HEK293T (cell line): ENCODE measurements around the gene COL6A5.

Experiments used
- CTCF ChIA-PET: fragments of 350-600 bp; formaldehyde crosslinking; extraction: SDS; loops from one replicate; lab custom pipeline; 2021; ENCODE audit warnings: antibody characterized with exemption, inconsistent platforms; lab: Yijun Ruan, JAX
- POLR2A ChIA-PET: fragments of 350-600 bp; formaldehyde crosslinking; extraction: SDS; loops from one replicate; lab custom pipeline; 2020; ENCODE audit warnings: antibody characterized with exemption, inconsistent platforms; lab: Yijun Ruan, JAX
- DNase-seq: peaks from one replicate; pipeline ENCODE4 v3.0.0; 2012; ENCODE audit warnings: mixed read lengths; ENCODE audit errors: extremely low spot score
- ARNT ChIP-seq: fragments of 450-650 bp; IDR thresholded peaks from 2 replicates; pipeline ENCODE4 v1.6.1; 2017; ENCODE audit warnings: mild to moderate bottlenecking
- BHLHE40 ChIP-seq: fragments of 450-650 bp; IDR thresholded peaks from 2 replicates; pipeline ENCODE4 v1.6.1; 2016; ENCODE audit warnings: mild to moderate bottlenecking, moderate library complexity, borderline replicate concordance
- CTBP1 ChIP-seq: fragments of 450-650 bp; IDR thresholded peaks from 2 replicates; pipeline ENCODE4 v1.6.1; 2016; ENCODE audit warnings: borderline replicate concordance
- ELF4 ChIP-seq: fragments of 450-650 bp; IDR thresholded peaks from 2 replicates; pipeline ENCODE4 v1.6.1; 2017; ENCODE audit warnings: antibody characterized with exemption
- FOXA1 ChIP-seq: fragments of 450-650 bp; IDR thresholded peaks from 2 replicates; pipeline ENCODE4 v1.6.1; 2016; ENCODE audit warnings: mild to moderate bottlenecking
- FOXK2 ChIP-seq: fragments of 450-650 bp; IDR thresholded peaks from 2 replicates; pipeline ENCODE4 v1.6.1; 2016; ENCODE audit warnings: mild to moderate bottlenecking
- FOXM1 ChIP-seq: fragments of 450-650 bp; IDR thresholded peaks from 2 replicates; pipeline ENCODE4 v1.6.1; 2017; ENCODE audit warnings: mild to moderate bottlenecking, borderline replicate concordance
- HDGF ChIP-seq: fragments of 450-650 bp; IDR thresholded peaks from 2 replicates; pipeline ENCODE4 v1.6.1; 2017; ENCODE audit warnings: antibody characterized with exemption, borderline replicate concordance
- L3MBTL2 ChIP-seq: fragments of 450-650 bp; conservative IDR thresholded peaks from 2 replicates; pipeline ENCODE4 v1.6.1; 2016; ENCODE audit warnings: mild to moderate bottlenecking
- LEF1 ChIP-seq: fragments of 450-650 bp; IDR thresholded peaks from 2 replicates; pipeline ENCODE4 v1.6.1; 2017; ENCODE audit warnings: mild to moderate bottlenecking, borderline replicate concordance
- NFRKB ChIP-seq: fragments of 450-650 bp; IDR thresholded peaks from 2 replicates; pipeline ENCODE4 v1.6.1; 2016; ENCODE audit warnings: mild to moderate bottlenecking, moderate library complexity
- PKNOX1 ChIP-seq: fragments of 450-650 bp; IDR thresholded peaks from 2 replicates; pipeline ENCODE4 v1.6.1; 2016
- SP1 ChIP-seq: fragments of 450-650 bp; IDR thresholded peaks from 2 replicates; pipeline ENCODE4 v1.6.1; 2017
- SUZ12 ChIP-seq: fragments of 450-650 bp; IDR thresholded peaks from 2 replicates; pipeline ENCODE4 v1.6.1; 2016; ENCODE audit warnings: mild to moderate bottlenecking
- TARDBP ChIP-seq: fragments of 450-650 bp; IDR thresholded peaks from 2 replicates; pipeline ENCODE4 v1.6.1; 2016
- ZNF384 ChIP-seq: fragments of 450-650 bp; IDR thresholded peaks from 2 replicates; pipeline ENCODE4 v1.6.1; 2016

The COL6A5 gene

GRCh38 chr3:130456540-130456939 is 111.1 kb downstream of the COL6A5 start:
- no peak for DNase-seq
- ChIA-PET CTCF (interaction anchor here (0.7 kb wide), 1 partner anchor 179 kb away, joined by 5 read pairs; no protein-coding TSS in a partner anchor), POLR2A (no interaction called here)
- TF ChIP-seq ZNF384: no peak
- no peak for TF ChIP-seq PKNOX1
- TF ChIP-seq NFRKB: no peak
- TF ChIP-seq FOXA1: no peak
- no peak for TF ChIP-seq LEF1
- TF ChIP-seq TARDBP: no peak
- TF ChIP-seq ARNT: no peak
- no peak for TF ChIP-seq L3MBTL2
- TF ChIP-seq ELF4: no peak
- TF ChIP-seq FOXM1: no peak
- no peak for TF ChIP-seq SP1
- no peak for TF ChIP-seq SUZ12
- no peak for TF ChIP-seq CTBP1
- no peak for TF ChIP-seq FOXK2
- TF ChIP-seq BHLHE40: no peak

GRCh38 chr3:130457671-130458070 is 112.2 kb downstream of the COL6A5 start:
- POLR2A ChIA-PET: interaction anchor here (0.7 kb wide), 1 partner anchor 538 kb away, joined by 3 read pairs; no protein-coding TSS in a partner anchor
- DNase-seq: no peak
- TF ChIP-seq ARNT (no peak), PKNOX1 (no peak), LEF1 (no peak), ELF4 (no peak), FOXK2 (no peak), L3MBTL2 (no peak)
- CTCF ChIA-PET: no interaction called here

- CTCF ChIA-PET: no interaction called here
- no peak for DNase-seq
- TF ChIP-seq LEF1: no peak
- no peak for TF ChIP-seq FOXA1
- no peak for TF ChIP-seq NFRKB
- no peak for TF ChIP-seq CTBP1
- no peak for TF ChIP-seq TARDBP
- TF ChIP-seq L3MBTL2: no peak
- no peak for TF ChIP-seq HDGF
- TF ChIP-seq PKNOX1: no peak
- no peak for TF ChIP-seq FOXM1
- no peak for TF ChIP-seq BHLHE40
- POLR2A ChIA-PET: no interaction called here
Observed at GRCh38 chr3:130459944-130460343, 114.5 kb downstream of the COL6A5 start.

- POLR2A ChIA-PET: no interaction called here
- TF ChIP-seq BHLHE40: no peak
- no peak for TF ChIP-seq TARDBP
- TF ChIP-seq FOXM1: no peak
- TF ChIP-seq HDGF: no peak
- TF ChIP-seq CTBP1: no peak
- TF ChIP-seq ARNT: no peak
- no peak for TF ChIP-seq FOXA1
- TF ChIP-seq ZNF384: no peak
- TF ChIP-seq LEF1: no peak
- no peak for DNase-seq
- CTCF ChIA-PET: no interaction called here
Observed at GRCh38 chr3:130462089-130462488, 116.6 kb downstream of the COL6A5 start.

GRCh38 chr3:130463221-130463620 is 117.7 kb downstream of the COL6A5 start:
- ChIA-PET POLR2A (no interaction called here), CTCF (no interaction called here)
- TF ChIP-seq CTBP1 (no peak), ELF4 (no peak), ARNT (no peak), FOXM1 (no peak), TARDBP (no peak), ZNF384 (no peak), L3MBTL2 (no peak), FOXA1 (no peak), BHLHE40 (no peak), SP1 (no peak), LEF1 (no peak), PKNOX1 (no peak)
- no peak for DNase-seq

- POLR2A ChIA-PET: no interaction called here
Observed at GRCh38 chr3:130465521-130465920, 120.0 kb downstream of the COL6A5 start.

More at GRCh38 chr3:130465521-130465920, 120.0 kb downstream of the COL6A5 start:
- CTCF ChIA-PET: no interaction called here
- no peak for TF ChIP-seq HDGF
- no peak for DNase-seq
